Measurements from ENCODE around the gene FIBCD1. TPM values are rescaled to one million over a fixed set of nuclear protein-coding genes. Genes with fewer than 3 reads are reported as not detected.

The FIBCD1 gene
- total RNA-seq, 1 experiment from 2014 or later, result 7.1 TPM

DNA sequence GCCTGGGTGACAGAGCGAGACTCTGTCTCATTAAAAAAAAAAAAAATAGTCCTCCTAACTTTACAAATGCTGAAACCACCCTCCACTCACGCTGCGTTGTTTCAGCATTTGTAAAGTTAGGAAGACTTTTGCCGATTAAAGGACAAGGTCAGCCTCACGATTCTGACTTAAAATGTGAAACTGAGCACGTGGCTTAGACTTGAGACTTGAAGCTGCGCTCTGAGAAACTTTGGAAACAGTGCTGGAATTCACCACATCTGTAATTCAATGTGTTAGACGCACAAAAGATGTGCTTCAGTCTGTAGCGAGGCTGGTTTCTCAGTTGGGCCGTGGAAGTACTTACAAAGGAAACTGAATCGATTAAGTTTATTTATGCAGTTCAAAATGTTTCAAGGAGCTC is 44.9 kb upstream of the FIBCD1 start:
- Histone ChIP-seq H3K79me1 (ENCODE audit: insufficient read depth, low read depth, low read length, poor library complexity, severe bottlenecking) (no peaks in the 10 kb centered on the region), H3K23ac (ENCODE audit: insufficient read length, low read depth, low read length) (no peak overlapping the region), H3K27ac (ENCODE audit: insufficient read length, low read depth, low read length) (no peak overlapping the region), H2AFZ (ENCODE audit: low read length) (no peak overlapping the region), H2AK5ac (ENCODE audit: insufficient read length, low read length) (no peak overlapping the region), H3K9ac (ENCODE audit: extremely low read depth, insufficient read length, low read length) (no peak overlapping the region), H4K91ac (ENCODE audit: insufficient read length, low read depth, low read length) (no peak overlapping the region), H3K18ac (ENCODE audit: insufficient read length, low read depth, low read length) (no peak overlapping the region), H2BK5ac (ENCODE audit: insufficient read length, low read length) (no peak overlapping the region), H2BK120ac (ENCODE audit: low read depth, low read length, poor library complexity, severe bottlenecking) (no peak overlapping the region), H4K5ac (ENCODE audit: insufficient read length, low read depth, low read length) (no peak overlapping the region), H3K4me1 (ENCODE audit: insufficient read depth, low read length) (no peaks in the 10 kb centered on the region), H3T11ph (ENCODE audit: low read length) (no peak overlapping the region), H3K14ac (ENCODE audit: insufficient read depth, low read length) (no peak overlapping the region), H3K79me2 (ENCODE audit: insufficient read depth, low read length) (no peaks in the 10 kb centered on the region), H3K4ac (ENCODE audit: low read depth, low read length) (no peak overlapping the region), H2BK20ac (ENCODE audit: low read depth, low read length, poor library complexity, severe bottlenecking) (no peak overlapping the region), H3K23me2 (ENCODE audit: insufficient read length, low read depth, low read length, poor library complexity, severe bottlenecking) (no peaks in the 10 kb centered on the region), H3K4me2 (ENCODE audit: insufficient read depth, insufficient read length, low read length) (no peak overlapping the region), H3K27me3 (ENCODE audit: insufficient read depth, low read length) (no peaks in the 10 kb centered on the region), H3K56ac (ENCODE audit: insufficient read length, low read depth, low read length) (no peak overlapping the region), H2BK15ac (ENCODE audit: low read depth, low read length) (no peak overlapping the region), H2BK12ac (ENCODE audit: insufficient read length, low read depth, low read length) (no peak overlapping the region), H4K8ac (replicated peaks; ENCODE audit: insufficient read length, low read depth, low read length) (no peak overlapping the region), H4K20me1 (ENCODE audit: control insufficient read depth, insufficient read depth, insufficient read length) (no peaks in the 10 kb centered on the region), H3K9me3 (ENCODE audit: control insufficient read depth, low read depth, low read length) (no peaks in the 10 kb centered on the region)
- TF ChIP-seq, protein P1, sequence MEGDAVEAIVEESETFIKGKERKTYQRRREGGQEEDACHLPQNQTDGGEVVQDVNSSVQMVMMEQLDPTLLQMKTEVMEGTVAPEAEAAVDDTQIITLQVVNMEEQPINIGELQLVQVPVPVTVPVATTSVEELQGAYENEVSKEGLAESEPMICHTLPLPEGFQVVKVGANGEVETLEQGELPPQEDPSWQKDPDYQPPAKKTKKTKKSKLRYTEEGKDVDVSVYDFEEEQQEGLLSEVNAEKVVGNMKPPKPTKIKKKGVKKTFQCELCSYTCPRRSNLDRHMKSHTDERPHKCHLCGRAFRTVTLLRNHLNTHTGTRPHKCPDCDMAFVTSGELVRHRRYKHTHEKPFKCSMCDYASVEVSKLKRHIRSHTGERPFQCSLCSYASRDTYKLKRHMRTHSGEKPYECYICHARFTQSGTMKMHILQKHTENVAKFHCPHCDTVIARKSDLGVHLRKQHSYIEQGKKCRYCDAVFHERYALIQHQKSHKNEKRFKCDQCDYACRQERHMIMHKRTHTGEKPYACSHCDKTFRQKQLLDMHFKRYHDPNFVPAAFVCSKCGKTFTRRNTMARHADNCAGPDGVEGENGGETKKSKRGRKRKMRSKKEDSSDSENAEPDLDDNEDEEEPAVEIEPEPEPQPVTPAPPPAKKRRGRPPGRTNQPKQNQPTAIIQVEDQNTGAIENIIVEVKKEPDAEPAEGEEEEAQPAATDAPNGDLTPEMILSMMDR (conservative IDR thresholded peaks at IDR 0.05), result no peak
- Mint-ChIP-seq H3K4me1 (peaks cover 0 to 25% of the 10 kb centered on the region in 2 experiments; a peak in 2 of 4 replicates), H3K4me3 (no peak overlapping the region), H3K36me3 (ENCODE audit: insufficient read depth in 1 of 3, low read depth in 3 of 3) (no peaks in the 10 kb centered on the region), H3K27ac (no peak overlapping the region), H3K9me3 (no peaks in the 10 kb centered on the region; a peak in 2 of 5 replicates), H3K27me3 (ENCODE audit: low read depth) (peaks cover 2% of the 10 kb centered on the region)
- DNase-seq, result no peak
- WGBS (ENCODE audit: extremely low coverage, insufficient read length, low lambda C conversion rate), result no CpG with 5 or more reads among the region's 11 CpGs

Measured in H9 (cell line).